ENCODE results near the gene DENND4A.

The DENND4A gene

GRCh38 chr15:65659502-65660052 is 132.5 kb downstream of the DENND4A start:
- no peak overlapping the region for H3K4me3 ChIP-seq (ENCODE audit: insufficient read depth, low read depth, low read length, poor library complexity, severe bottlenecking)
- H3K36me3 ChIP-seq (ENCODE audit: control insufficient read depth, insufficient read depth, low read length): peaks cover 45% of the 10 kb centered on the region
- no peaks in the 10 kb centered on the region for H3K4me1 ChIP-seq (ENCODE audit: control insufficient read depth, insufficient read depth, low read length, poor library complexity, severe bottlenecking)
- no peak overlapping the region for H3K27ac ChIP-seq (ENCODE audit: insufficient read depth, low read length, poor library complexity, severe bottlenecking)
- no peaks in the 10 kb centered on the region for H3K27me3 ChIP-seq (replicated peaks; ENCODE audit: control insufficient read depth, insufficient read depth, low read length, poor library complexity, severe bottlenecking)
- no peak for DNase-seq
- H3K9me3 ChIP-seq (ENCODE audit: control insufficient read depth, low read length): no peaks in the 10 kb centered on the region

- no peaks in the 10 kb centered on the region for H3K9me3 ChIP-seq (ENCODE audit: control insufficient read depth, low read length)
- no peak overlapping the region for H3K27ac ChIP-seq (ENCODE audit: insufficient read depth, low read length, poor library complexity, severe bottlenecking)
- H3K27me3 ChIP-seq (replicated peaks; ENCODE audit: control insufficient read depth, insufficient read depth, low read length, poor library complexity, severe bottlenecking): no peaks in the 10 kb centered on the region
- H3K36me3 ChIP-seq (ENCODE audit: control insufficient read depth, insufficient read depth, low read length): peaks cover 19% of the 10 kb centered on the region
- H3K4me3 ChIP-seq (ENCODE audit: insufficient read depth, low read depth, low read length, poor library complexity, severe bottlenecking): no peak overlapping the region
- no peak for DNase-seq
- no peaks in the 10 kb centered on the region for H3K4me1 ChIP-seq (ENCODE audit: control insufficient read depth, insufficient read depth, low read length, poor library complexity, severe bottlenecking)
These were observed 136.6 kb downstream of the DENND4A start for GRCh38 chr15:65655457-65655856.

- DNase-seq: no peak
- Histone ChIP-seq H3K4me1 (ENCODE audit: control insufficient read depth, insufficient read depth, low read length, poor library complexity, severe bottlenecking) (no peaks in the 10 kb centered on the region), H3K27ac (ENCODE audit: insufficient read depth, low read length, poor library complexity, severe bottlenecking) (no peak overlapping the region), H3K27me3 (replicated peaks; ENCODE audit: control insufficient read depth, insufficient read depth, low read length, poor library complexity, severe bottlenecking) (no peaks in the 10 kb centered on the region), H3K9me3 (ENCODE audit: control insufficient read depth, low read length) (no peaks in the 10 kb centered on the region), H3K4me3 (ENCODE audit: insufficient read depth, low read depth, low read length, poor library complexity, severe bottlenecking) (no peak overlapping the region), H3K36me3 (ENCODE audit: control insufficient read depth, insufficient read depth, low read length) (peaks cover 19% of the 10 kb centered on the region)
These were observed 137.1 kb downstream of the DENND4A start for GRCh38 chr15:65655026-65655425.

- H3K27me3 ChIP-seq (replicated peaks; ENCODE audit: control insufficient read depth, insufficient read depth, low read length, poor library complexity, severe bottlenecking): no peaks in the 10 kb centered on the region
- no peak overlapping the region for H3K4me3 ChIP-seq (ENCODE audit: insufficient read depth, low read depth, low read length, poor library complexity, severe bottlenecking)
- peaks cover 19% of the 10 kb centered on the region for H3K36me3 ChIP-seq (ENCODE audit: control insufficient read depth, insufficient read depth, low read length)
- H3K4me1 ChIP-seq (ENCODE audit: control insufficient read depth, insufficient read depth, low read length, poor library complexity, severe bottlenecking): no peaks in the 10 kb centered on the region
- H3K9me3 ChIP-seq (ENCODE audit: control insufficient read depth, low read length): no peaks in the 10 kb centered on the region
- H3K27ac ChIP-seq (ENCODE audit: insufficient read depth, low read length, poor library complexity, severe bottlenecking): no peak overlapping the region
- no peak for DNase-seq
These were observed 138.1 kb downstream of the DENND4A start for GRCh38 chr15:65653801-65654521.

GRCh38 chr15:65653341-65653740 is 138.8 kb downstream of the DENND4A start:
- Histone ChIP-seq H3K4me3 (ENCODE audit: insufficient read depth, low read depth, low read length, poor library complexity, severe bottlenecking) (no peak overlapping the region), H3K9me3 (ENCODE audit: control insufficient read depth, low read length) (no peaks in the 10 kb centered on the region), H3K27me3 (replicated peaks; ENCODE audit: control insufficient read depth, insufficient read depth, low read length, poor library complexity, severe bottlenecking) (no peaks in the 10 kb centered on the region), H3K36me3 (ENCODE audit: control insufficient read depth, insufficient read depth, low read length) (peaks cover 17% of the 10 kb centered on the region), H3K27ac (ENCODE audit: insufficient read depth, low read length, poor library complexity, severe bottlenecking) (no peak overlapping the region), H3K4me1 (ENCODE audit: control insufficient read depth, insufficient read depth, low read length, poor library complexity, severe bottlenecking) (no peaks in the 10 kb centered on the region)
- DNase-seq: no peak

GRCh38 chr15:65651831-65652749 is 140.0 kb downstream of the DENND4A start:
- Histone ChIP-seq H3K27ac (ENCODE audit: insufficient read depth, low read length, poor library complexity, severe bottlenecking) (no peak overlapping the region), H3K4me1 (ENCODE audit: control insufficient read depth, insufficient read depth, low read length, poor library complexity, severe bottlenecking) (no peaks in the 10 kb centered on the region)

GRCh38 chr15:65651042-65651322 is 141.1 kb downstream of the DENND4A start:
- Histone ChIP-seq H3K27me3 (replicated peaks; ENCODE audit: control insufficient read depth, insufficient read depth, low read length, poor library complexity, severe bottlenecking) (no peaks in the 10 kb centered on the region), H3K36me3 (ENCODE audit: control insufficient read depth, insufficient read depth, low read length) (peaks cover 4% of the 10 kb centered on the region), H3K4me1 (ENCODE audit: control insufficient read depth, insufficient read depth, low read length, poor library complexity, severe bottlenecking) (no peaks in the 10 kb centered on the region), H3K9me3 (ENCODE audit: control insufficient read depth, low read length) (no peaks in the 10 kb centered on the region), H3K27ac (ENCODE audit: insufficient read depth, low read length, poor library complexity, severe bottlenecking) (no peak overlapping the region), H3K4me3 (ENCODE audit: insufficient read depth, low read depth, low read length, poor library complexity, severe bottlenecking) (no peak overlapping the region)
- DNase-seq: no peak

More at GRCh38 chr15:65651831-65652749, 140.0 kb downstream of the DENND4A start:
- Histone ChIP-seq H3K36me3 (ENCODE audit: control insufficient read depth, insufficient read depth, low read length) (peaks cover 9% of the 10 kb centered on the region), H3K4me3 (ENCODE audit: insufficient read depth, low read depth, low read length, poor library complexity, severe bottlenecking) (no peak overlapping the region), H3K27me3 (replicated peaks; ENCODE audit: control insufficient read depth, insufficient read depth, low read length, poor library complexity, severe bottlenecking) (no peaks in the 10 kb centered on the region), H3K9me3 (ENCODE audit: control insufficient read depth, low read length) (no peaks in the 10 kb centered on the region)
- DNase-seq: no peak

GRCh38 chr15:65650312-65651041 is 141.6 kb downstream of the DENND4A start:
- H3K27me3 ChIP-seq (replicated peaks; ENCODE audit: control insufficient read depth, insufficient read depth, low read length, poor library complexity, severe bottlenecking): no peaks in the 10 kb centered on the region
- DNase-seq: no peak
- H3K4me1 ChIP-seq (ENCODE audit: control insufficient read depth, insufficient read depth, low read length, poor library complexity, severe bottlenecking): no peaks in the 10 kb centered on the region
- H3K9me3 ChIP-seq (ENCODE audit: control insufficient read depth, low read length): no peaks in the 10 kb centered on the region
- peaks cover 4% of the 10 kb centered on the region for H3K36me3 ChIP-seq (ENCODE audit: control insufficient read depth, insufficient read depth, low read length)
- no peak overlapping the region for H3K4me3 ChIP-seq (ENCODE audit: insufficient read depth, low read depth, low read length, poor library complexity, severe bottlenecking)
- H3K27ac ChIP-seq (ENCODE audit: insufficient read depth, low read length, poor library complexity, severe bottlenecking): no peak overlapping the region

GRCh38 chr15:65646486-65646885 is 145.6 kb downstream of the DENND4A start:
- Histone ChIP-seq H3K4me3 (ENCODE audit: insufficient read depth, low read depth, low read length, poor library complexity, severe bottlenecking) (no peak overlapping the region), H3K27me3 (replicated peaks; ENCODE audit: control insufficient read depth, insufficient read depth, low read length, poor library complexity, severe bottlenecking) (no peaks in the 10 kb centered on the region), H3K27ac (ENCODE audit: insufficient read depth, low read length, poor library complexity, severe bottlenecking) (no peak overlapping the region), H3K9me3 (ENCODE audit: control insufficient read depth, low read length) (no peaks in the 10 kb centered on the region), H3K4me1 (ENCODE audit: control insufficient read depth, insufficient read depth, low read length, poor library complexity, severe bottlenecking) (no peaks in the 10 kb centered on the region), H3K36me3 (ENCODE audit: control insufficient read depth, insufficient read depth, low read length) (no peaks in the 10 kb centered on the region)
- no peak for DNase-seq
